Smooth muscle cell (in vitro differentiated cells): ENCODE measurements around the gene XRN2. TPM values are rescaled to one million over a fixed set of nuclear protein-coding genes. Genes with fewer than 3 reads are reported as not detected.
"Not testable (repeated sequence)": the region's sequence is repeated elsewhere in the genome, so short reads cannot be mapped to it uniquely, and the experiment has no call there.

Experiments
- DNase-seq: peaks from one replicate; lab custom pipeline; 2025; ENCODE audit not compliant: unreplicated experiment; lab: John Stamatoyannopoulos, UW
- H2AFZ ChIP-seq: fragments of 200-600 bp; sonication (generic); 2 replicates; pipeline ENCODE4 v1.6.0; 2016; ENCODE audit warnings: antibody characterized with exemption, low read depth, mild to moderate bottlenecking
- H3F3A ChIP-seq: fragments of 200-600 bp; sonication (generic); 2 replicates; pipeline ENCODE4 v1.6.0; 2017; ENCODE audit warnings: antibody characterized with exemption, low read depth
- H3K27ac ChIP-seq: fragments of 200-600 bp; sonication (generic); 2 replicates; pipeline ENCODE4 v1.5.1; 2016; ENCODE audit warnings: low read depth, mild to moderate bottlenecking
- H3K27me3 ChIP-seq: fragments of 200-600 bp; sonication (generic); 2 replicates; pipeline ENCODE4 v1.6.1; 2016; ENCODE audit warnings: low read depth, mild to moderate bottlenecking
- H3K36me3 ChIP-seq: fragments of 200-600 bp; sonication (generic); 2 replicates; pipeline ENCODE4 v1.5.1; 2016; ENCODE audit warnings: low read depth
- H3K4me1 ChIP-seq: fragments of 200-600 bp; sonication (generic); 2 replicates; pipeline ENCODE4 v1.5.1; 2016; ENCODE audit warnings: low read depth
- H3K4me2 ChIP-seq: fragments of 200-600 bp; sonication (generic); 2 replicates; pipeline ENCODE4 v1.6.0; 2016; ENCODE audit warnings: mild to moderate bottlenecking
- H3K4me3 ChIP-seq: fragments of 200-600 bp; sonication (generic); 2 replicates; pipeline ENCODE4 v1.5.1; 2016; ENCODE audit warnings: mild to moderate bottlenecking
- H3K79me2 ChIP-seq: fragments of 200-600 bp; sonication (generic); 2 replicates; pipeline ENCODE4 v1.6.0; 2016; ENCODE audit warnings: low read depth, mild to moderate bottlenecking
- H3K9ac ChIP-seq: fragments of 200-600 bp; sonication (generic); 2 replicates; pipeline ENCODE4 v1.6.0; 2016; ENCODE audit warnings: low read depth
- H3K9me3 ChIP-seq: fragments of 200-600 bp; sonication (generic); replicated peaks from 2 replicates; pipeline ENCODE4 v1.5.1; 2016; ENCODE audit warnings: low read depth
- H4K20me1 ChIP-seq: fragments of 200-600 bp; sonication (generic); 2 replicates; pipeline ENCODE4 v1.6.0; 2016; ENCODE audit warnings: low read depth
- CTCF ChIP-seq: fragments of 200-600 bp; sonication (generic); IDR thresholded peaks from 2 replicates; pipeline ENCODE4 v1.5.1; 2017; ENCODE audit warnings: borderline replicate concordance, mild to moderate bottlenecking, antibody characterized with exemption; ENCODE audit not compliant: insufficient read depth, poor library complexity, severe bottlenecking
- WGBS: methylation state at CpG from one replicate; pipeline ENCODE4 v1.1.7; 2016; ENCODE audit warnings: low lambda C conversion rate; 5-methylcytosine and 5-hydroxymethylcytosine counted together
- polyA plus RNA-seq: library from polyadenylated mRNA; unstranded; fragments of >200 nt; fragmentation: Nextera tagmentation; extraction: Ambion mirVana; gene quantifications from 2 replicates; pipeline ENCODE4 v1.2.1, GENCODE V29; 2016
- total RNA-seq: library from RNA; depleted of rRNA; stranded (reverse); fragments of >200 nt; gene quantifications from 2 replicates; pipeline ENCODE4 v1.2.3, GENCODE V29; 2014

The XRN2 gene
- total and polyA plus RNA-seq, 2 experiments from 2014 or later = 43.4 to 83.7 TPM

- Histone ChIP-seq H2AFZ (no peak overlapping the region), H3K36me3 (no peaks in the 10 kb centered on the region), H3K4me3 (no peak overlapping the region), H3K27me3 (peaks cover 12% of the 10 kb centered on the region), H3K9me3 (no peaks in the 10 kb centered on the region), H3K79me2 (no peaks in the 10 kb centered on the region), H3K4me2 (no peak overlapping the region), H3K9ac (no peak overlapping the region), H3F3A (no peaks in the 10 kb centered on the region), H3K27ac (no peak overlapping the region), H3K4me1 (no peaks in the 10 kb centered on the region), H4K20me1 (no peaks in the 10 kb centered on the region)
- TF ChIP-seq CTCF = no peak
- DNase-seq = no peak
Measured at GRCh38 chr20:21411725-21412124, 108.6 kb downstream of the XRN2 start.

- H3F3A ChIP-seq, H3K4me1 ChIP-seq, H2AFZ ChIP-seq, H3K4me3 ChIP-seq, H3K4me2 ChIP-seq, H3K36me3 ChIP-seq, H3K27me3 ChIP-seq, H3K9me3 ChIP-seq, DNase-seq, H4K20me1 ChIP-seq, H3K79me2 ChIP-seq, H3K9ac ChIP-seq, H3K27ac ChIP-seq: not testable (repeated sequence)
- WGBS = 73% methylated on average over 3 of the region's 3 CpGs
Measured at GRCh38 chr20:21413996-21414395, 110.9 kb downstream of the XRN2 start.

GRCh38 chr20:21419147-21419546 is 116.0 kb downstream of the XRN2 start:
- 67% methylated on average over 2 of the region's 2 CpGs for WGBS

GRCh38 chr20:21421601-21422236 is 118.6 kb downstream of the XRN2 start:
- Histone ChIP-seq H3K36me3 (no peaks in the 10 kb centered on the region), H3K79me2 (no peaks in the 10 kb centered on the region), H3K4me2 (no peak overlapping the region), H2AFZ (no peak overlapping the region), H3K27ac (no peak overlapping the region), H3K9me3 (no peaks in the 10 kb centered on the region), H3K9ac (no peak overlapping the region), H3K4me3 (no peak overlapping the region), H4K20me1 (no peaks in the 10 kb centered on the region), H3K4me1 (no peaks in the 10 kb centered on the region), H3K27me3 (no peaks in the 10 kb centered on the region), H3F3A (no peaks in the 10 kb centered on the region)
- 87% methylated on average over 4 of the region's 4 CpGs for WGBS
- no peak for DNase-seq
- no peak for TF ChIP-seq CTCF

More at GRCh38 chr20:21419147-21419546, 116.0 kb downstream of the XRN2 start:
- not testable (repeated sequence) for H2AFZ ChIP-seq, H4K20me1 ChIP-seq, H3K27me3 ChIP-seq, H3K9me3 ChIP-seq, H3K9ac ChIP-seq, H3K36me3 ChIP-seq, H3F3A ChIP-seq, H3K4me3 ChIP-seq, H3K27ac ChIP-seq, H3K4me2 ChIP-seq, DNase-seq, H3K79me2 ChIP-seq, H3K4me1 ChIP-seq

GRCh38 chr20:21423712-21424111 is 120.6 kb downstream of the XRN2 start:
- not testable (repeated sequence) for H3K27me3 ChIP-seq, H2AFZ ChIP-seq, H3K79me2 ChIP-seq, H3K4me1 ChIP-seq, DNase-seq, H3K36me3 ChIP-seq, H3K4me2 ChIP-seq, H3K27ac ChIP-seq, H3F3A ChIP-seq, H3K9me3 ChIP-seq, H4K20me1 ChIP-seq, H3K9ac ChIP-seq, H3K4me3 ChIP-seq
- 96% methylated on average over 1 of the region's 1 CpG for WGBS
